Raji (cell line): ENCODE data around the gene TMEM106A.

Experiments used
- POLR2A ChIP-seq: IDR thresholded peaks from 2 replicates; pipeline ENCODE4 v1.6.1; 2011; ENCODE audit warnings: low read depth, low read length, control low read depth; ENCODE audit not compliant: insufficient read depth

TMEM106A gene, protein sequence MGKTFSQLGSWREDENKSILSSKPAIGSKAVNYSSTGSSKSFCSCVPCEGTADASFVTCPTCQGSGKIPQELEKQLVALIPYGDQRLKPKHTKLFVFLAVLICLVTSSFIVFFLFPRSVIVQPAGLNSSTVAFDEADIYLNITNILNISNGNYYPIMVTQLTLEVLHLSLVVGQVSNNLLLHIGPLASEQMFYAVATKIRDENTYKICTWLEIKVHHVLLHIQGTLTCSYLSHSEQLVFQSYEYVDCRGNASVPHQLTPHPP

DNA sequence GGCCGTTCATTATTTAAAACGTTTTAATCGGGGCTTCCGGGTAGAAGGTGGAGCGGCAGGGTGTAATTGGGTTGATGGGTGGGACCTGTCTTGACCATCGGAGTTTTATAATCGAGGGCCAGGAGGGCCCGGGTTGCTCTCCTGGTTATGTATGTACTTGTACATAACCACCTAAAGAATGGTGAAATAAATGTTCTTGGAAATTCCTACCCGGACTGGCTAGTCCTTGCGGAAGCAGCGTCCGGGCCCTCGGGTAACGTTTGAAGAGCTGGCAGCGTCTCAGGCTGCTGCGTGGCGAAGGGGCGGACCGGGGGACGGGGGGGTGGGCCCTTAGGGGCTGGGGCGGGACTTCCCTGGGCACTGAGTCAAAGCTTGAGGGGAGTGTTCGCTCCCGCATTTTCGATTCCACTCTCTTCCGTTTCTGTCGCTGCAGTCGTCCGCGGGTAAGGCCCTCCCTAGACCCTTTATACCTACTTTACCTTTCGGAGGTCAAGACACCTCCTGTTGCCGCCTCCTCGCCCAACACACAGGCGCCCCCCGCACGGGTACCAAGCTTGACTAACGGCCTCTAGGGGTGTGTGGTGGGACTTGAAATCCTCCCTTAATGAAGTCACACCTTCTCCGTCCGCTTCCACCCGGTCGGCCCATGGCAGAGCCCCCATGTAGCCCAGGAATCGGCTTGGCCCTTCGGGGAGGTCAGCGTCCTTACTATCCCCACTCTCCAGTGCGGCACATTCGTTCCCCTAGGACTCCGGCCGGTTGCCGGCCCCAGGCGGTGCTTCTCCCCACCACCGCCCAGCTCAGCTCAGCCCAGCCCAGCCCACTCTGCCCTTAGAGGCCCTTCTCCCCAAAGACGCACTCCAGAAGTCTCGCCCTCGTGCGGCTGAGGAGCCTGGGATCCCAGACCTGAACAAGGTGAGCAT lies at the start of gene TMEM106A:
Gene TMEM106A (plus strand): TSS at position 396 of the 923 bp plus-strand sequence. CDS start 1,167 bp downstream, outside the sequence.
- peak; percentile 85 for TF ChIP-seq POLR2A

DNA sequence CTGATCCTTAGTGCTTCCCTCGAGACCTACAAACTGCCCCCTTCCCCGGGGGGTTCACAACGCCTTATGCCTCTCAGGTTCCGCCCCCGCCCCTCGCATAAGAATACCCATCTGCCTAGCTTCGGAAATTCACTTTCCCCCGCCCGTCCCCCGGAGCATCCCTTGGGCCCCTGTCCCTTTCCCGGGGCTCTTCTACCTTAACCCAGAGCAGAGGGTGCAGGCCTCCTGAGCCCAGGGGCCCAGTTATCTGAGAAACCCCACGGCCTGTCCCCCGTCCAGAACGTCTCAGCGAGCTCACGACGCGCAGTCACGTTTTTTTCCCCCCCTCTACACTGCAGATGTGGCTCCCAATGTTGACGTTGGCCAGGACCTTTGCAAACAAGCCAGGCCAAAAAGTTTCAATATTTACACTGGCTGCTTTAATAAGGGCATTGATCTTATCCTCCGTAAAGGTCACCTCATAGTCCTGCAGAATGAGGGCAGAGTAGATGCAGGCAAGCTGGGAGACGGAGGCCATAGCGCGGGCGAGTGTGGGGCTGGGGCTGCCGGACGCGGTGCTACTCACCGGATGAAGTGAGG lies 42.0 kb upstream of the TMEM106A start:
- TF ChIP-seq POLR2A, result no peak

DNA sequence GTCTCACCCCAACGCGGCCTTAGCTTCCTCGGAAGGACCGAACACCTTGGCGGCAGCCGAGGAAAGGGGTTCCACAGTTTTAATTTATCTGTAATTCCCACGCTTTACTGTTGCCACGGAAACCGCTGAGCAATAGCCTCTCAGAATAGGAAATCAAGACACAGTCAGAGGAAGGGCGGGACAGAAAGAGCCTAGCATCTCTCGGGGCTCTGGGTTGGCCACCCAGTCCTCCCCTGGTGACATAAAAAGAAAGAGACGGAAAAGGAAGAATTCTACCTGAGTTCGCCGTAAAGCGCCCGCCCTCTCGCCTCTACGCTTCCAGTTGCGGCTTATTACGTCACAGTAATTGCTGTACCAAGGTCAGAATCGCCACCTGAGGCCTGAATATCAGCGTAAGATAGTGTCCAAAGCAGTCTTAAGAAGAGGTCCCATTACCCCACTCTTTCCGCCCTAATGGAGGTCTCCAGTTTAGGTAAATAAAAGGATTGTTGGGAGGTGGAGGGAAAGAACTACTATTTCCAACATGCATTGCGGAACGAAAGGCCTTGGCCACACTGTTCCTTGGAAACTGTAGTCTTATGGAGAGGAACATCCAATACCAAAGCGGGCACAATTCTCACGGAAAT lies 41.4 kb upstream of the TMEM106A start:
- TF ChIP-seq POLR2A, result peak; percentile 57

DNA sequence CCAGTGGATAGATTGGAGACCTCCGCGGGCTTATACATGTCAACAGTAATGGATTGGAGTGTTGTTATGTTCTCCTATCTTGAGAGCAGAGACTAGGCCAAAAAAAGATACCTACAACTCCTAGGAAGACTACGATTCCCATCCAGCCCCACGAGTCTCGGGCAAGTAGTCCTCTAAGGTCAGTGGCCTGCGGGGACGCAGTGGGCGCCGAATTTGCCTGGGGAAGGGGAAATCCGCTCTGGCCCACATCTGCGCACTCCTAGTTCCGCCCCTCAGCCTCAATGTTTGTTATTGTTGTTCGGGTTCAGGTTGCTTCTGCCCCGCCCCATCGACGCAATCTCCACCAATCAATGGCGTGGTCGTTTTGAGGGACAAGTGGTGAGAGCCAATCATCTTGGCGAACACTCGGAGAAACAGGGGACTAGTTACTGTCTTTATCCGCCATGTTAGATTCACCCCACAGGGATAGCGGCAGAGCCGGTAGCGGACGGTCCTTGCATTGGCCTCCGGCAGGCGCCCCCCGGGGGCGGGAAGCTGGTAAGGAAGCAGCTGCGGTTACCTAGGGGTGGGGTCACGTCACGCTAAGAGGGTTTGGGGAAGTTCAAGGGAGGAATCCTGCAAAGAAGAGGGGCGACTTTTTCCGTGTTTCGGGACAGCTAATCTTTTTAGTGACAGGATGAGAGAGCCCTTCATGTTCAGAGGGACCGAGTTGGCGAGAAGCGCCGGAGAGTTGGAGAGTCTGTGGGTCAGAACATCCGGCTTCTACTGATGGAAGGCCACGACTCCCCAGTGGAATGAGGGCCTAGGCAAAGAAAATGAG lies 40.7 kb upstream of the TMEM106A start, which contains the start of gene NBR1:
Gene NBR1 (plus strand): TSS at position 449 of the 820 bp plus-strand sequence. CDS start 4,586 bp downstream, outside the sequence.
- peak; percentile 46 for TF ChIP-seq POLR2A

- TF ChIP-seq POLR2A, result no peak
Measured at GRCh38 chr17:43171586-43172487, 39.8 kb upstream of the TMEM106A start.

DNA sequence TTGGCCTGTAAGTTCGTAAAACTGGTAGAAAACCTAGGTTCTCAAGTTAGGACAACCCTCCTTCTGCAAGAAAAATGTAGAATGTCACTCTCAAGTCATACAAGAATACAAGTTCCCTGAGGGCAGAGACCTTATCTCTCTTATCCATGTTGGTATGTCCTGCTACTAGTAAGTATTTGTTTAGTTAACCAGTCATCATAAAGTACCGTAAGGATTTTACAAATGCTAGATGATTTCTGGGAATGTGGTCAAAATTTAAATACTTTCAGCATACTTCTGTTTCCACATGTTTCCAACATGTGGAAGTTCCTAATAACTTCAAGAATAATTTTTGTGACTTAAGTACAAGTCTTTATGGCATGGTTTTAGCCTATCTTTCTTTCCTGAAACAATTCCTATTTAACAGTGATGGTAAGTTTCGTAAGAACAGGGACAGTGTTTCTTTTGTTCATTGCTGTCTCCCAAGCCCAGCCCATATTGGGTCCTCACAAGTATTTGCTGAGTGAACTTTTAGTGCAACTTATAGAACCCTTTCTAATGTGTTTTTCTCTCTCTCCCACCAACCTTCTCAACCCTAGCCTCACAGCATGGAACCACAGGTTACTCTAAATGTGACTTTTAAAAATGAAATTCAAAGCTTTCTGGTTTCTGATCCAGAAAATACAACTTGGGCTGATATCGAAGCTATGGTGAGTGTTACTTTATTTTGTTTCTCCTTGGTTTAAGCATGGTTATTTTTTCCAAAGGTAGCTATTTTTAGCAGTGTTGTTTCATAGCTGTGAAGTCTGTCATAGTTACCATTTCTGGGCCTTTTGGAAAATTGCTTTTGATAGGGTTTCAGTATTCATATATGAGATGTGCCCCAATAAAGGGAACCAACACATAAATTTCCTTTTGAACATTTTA lies 36.2 kb upstream of the TMEM106A start:
- TF ChIP-seq POLR2A, result no peak

- no peak for TF ChIP-seq POLR2A
Measured at GRCh38 chr17:43176119-43176570, 35.5 kb upstream of the TMEM106A start.

GRCh38 chr17:43183921-43184320 lies 27.8 kb upstream of the TMEM106A start:
- no peak for TF ChIP-seq POLR2A

GRCh38 chr17:43193251-43193650 lies 18.4 kb upstream of the TMEM106A start:
- no peak for TF ChIP-seq POLR2A

DNA sequence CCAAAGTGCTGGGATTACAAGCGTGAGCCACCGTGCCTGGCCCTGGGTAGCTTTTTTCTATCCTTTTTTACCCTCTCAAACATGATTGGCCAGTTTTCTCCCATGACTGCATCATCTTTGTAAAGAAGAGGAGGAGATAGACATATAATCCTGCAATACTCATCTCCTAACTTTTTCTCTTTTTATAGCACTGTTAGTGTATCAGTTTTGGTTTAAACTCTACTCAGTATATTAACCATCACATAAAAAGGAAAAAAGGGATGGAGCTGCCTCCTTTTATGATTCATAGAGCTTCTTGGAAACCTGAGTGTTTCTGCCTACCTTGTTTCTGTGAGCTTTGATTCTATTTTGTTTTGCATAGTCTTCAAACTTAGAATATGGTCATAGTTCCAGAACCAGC lies 12.0 kb upstream of the TMEM106A start:
- TF ChIP-seq POLR2A, result no peak

DNA sequence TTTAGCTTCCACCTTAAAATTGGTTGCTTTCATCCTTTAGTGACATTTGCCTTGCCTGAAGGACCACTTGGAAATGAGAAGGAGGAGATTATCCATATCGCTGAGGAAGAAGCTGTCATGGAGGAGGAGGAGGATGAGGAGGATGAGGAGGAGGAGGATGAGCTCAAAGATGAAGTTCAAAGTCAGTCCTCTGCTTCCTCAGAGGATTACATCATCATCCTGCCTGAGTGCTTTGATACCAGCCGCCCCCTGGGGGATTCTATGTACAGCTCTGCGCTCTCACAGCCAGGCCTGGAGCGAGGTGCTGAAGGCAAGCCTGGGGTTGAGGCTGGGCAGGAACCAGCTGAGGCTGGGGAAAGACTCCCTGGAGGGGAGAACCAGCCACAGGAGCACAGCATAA lies 11.5 kb upstream of the TMEM106A start:
- TF ChIP-seq POLR2A, result no peak

DNA sequence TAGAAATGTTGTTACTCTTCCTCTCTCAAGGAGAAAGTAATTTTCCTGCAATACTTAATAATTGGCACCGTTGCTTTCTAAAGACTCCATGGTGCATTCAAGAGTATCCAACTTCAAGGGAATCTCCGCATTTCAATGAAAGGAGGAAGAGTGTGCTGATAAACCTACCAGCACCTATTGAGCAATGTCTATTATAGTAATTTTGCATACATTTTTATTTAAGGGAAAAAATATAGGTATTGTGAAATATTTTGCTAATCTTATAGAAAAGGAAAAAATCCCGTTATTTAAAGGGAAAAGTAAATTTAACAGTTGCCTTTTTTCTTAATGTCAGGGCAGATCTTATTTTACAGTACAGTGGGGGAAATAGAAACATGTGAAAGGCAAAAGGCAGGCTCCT lies 1.1 kb upstream of the TMEM106A start:
- TF ChIP-seq POLR2A, result no peak
